Osteocyte (in vitro differentiated cells): ENCODE data around the gene YARS1. TPM values are rescaled to one million over a fixed set of nuclear protein-coding genes. Genes with fewer than 3 reads are reported as not detected.
A peak's percentile ranks its signal among the peaks of the same experiment; 100 is the strongest.

Source experiments
- DNase-seq: peaks from one replicate; pipeline ENCODE4 v3.0.0; 2021; ENCODE audit warnings: mixed read lengths; ENCODE audit not compliant: unreplicated experiment; ENCODE audit errors: extremely low spot score
- H3K27ac Mint-ChIP-seq: one replicate; pipeline ENCODE4 v1.8.0; 2021; ENCODE audit warnings: mild to moderate bottlenecking, mixed read lengths; ENCODE audit not compliant: unreplicated experiment
- H3K27me3 Mint-ChIP-seq: one replicate; pipeline ENCODE4 v1.8.0; 2021; ENCODE audit warnings: mixed read lengths; ENCODE audit not compliant: unreplicated experiment
- H3K36me3 Mint-ChIP-seq: one replicate; pipeline ENCODE4 v1.8.0; 2021; ENCODE audit warnings: mixed read lengths; ENCODE audit not compliant: unreplicated experiment
- H3K4me1 Mint-ChIP-seq: one replicate; pipeline ENCODE4 v1.8.0; 2021; ENCODE audit warnings: mixed read lengths; ENCODE audit not compliant: unreplicated experiment
- H3K4me3 Mint-ChIP-seq: one replicate; pipeline ENCODE4 v1.8.0; 2021; ENCODE audit warnings: mild to moderate bottlenecking, moderate library complexity, mixed read lengths; ENCODE audit not compliant: unreplicated experiment
- H3K9me3 Mint-ChIP-seq: one replicate; pipeline ENCODE4 v1.8.0; 2021; ENCODE audit warnings: mixed read lengths; ENCODE audit not compliant: unreplicated experiment
- CTCF ChIP-seq: fragments of 200-600 bp; sonication (generic); IDR thresholded peaks from 2 replicates; pipeline ENCODE4 v1.5.0; 2021; ENCODE audit warnings: antibody characterized with exemption, mild to moderate bottlenecking, moderate library complexity
- total RNA-seq: library from RNA; stranded (reverse); gene quantifications from 2 replicates; pipeline ENCODE4 v1.2.1, GENCODE V29; 2021

The YARS1 gene
- total RNA-seq, 1 donor from 2014 or later, result 177 TPM

GRCh38 chr1:32858136-32858535 lies 41.0 kb upstream of the YARS1 start:
- Mint-ChIP-seq H3K4me1 (no peaks in the 10 kb centered on the region), H3K27ac (no peak overlapping the region)

GRCh38 chr1:32855861-32856617 lies 38.9 kb upstream of the YARS1 start:
- peaks cover 46% of the 10 kb centered on the region for H3K36me3 Mint-ChIP-seq

More at GRCh38 chr1:32858136-32858535, 41.0 kb upstream of the YARS1 start:
- no peak for DNase-seq
- Mint-ChIP-seq H3K9me3 (no peaks in the 10 kb centered on the region), H3K27me3 (no peaks in the 10 kb centered on the region), H3K4me3 (no peak overlapping the region), H3K36me3 (peaks cover 52% of the 10 kb centered on the region)
- no peak for TF ChIP-seq CTCF

GRCh38 chr1:32848354-32849063 lies 31.4 kb upstream of the YARS1 start:
- no peak overlapping the region for H3K4me3 Mint-ChIP-seq
- DNase-seq, result no peak
- H3K9me3 Mint-ChIP-seq, result no peaks in the 10 kb centered on the region
- no peak for TF ChIP-seq CTCF
- peaks cover 30% of the 10 kb centered on the region for H3K36me3 Mint-ChIP-seq
- H3K27ac Mint-ChIP-seq, result no peak overlapping the region
- no peaks in the 10 kb centered on the region for H3K27me3 Mint-ChIP-seq
- no peaks in the 10 kb centered on the region for H3K4me1 Mint-ChIP-seq

More at GRCh38 chr1:32855861-32856617, 38.9 kb upstream of the YARS1 start:
- no peak overlapping the region for H3K4me3 Mint-ChIP-seq
- peak; percentile 34 for DNase-seq
- no peaks in the 10 kb centered on the region for H3K27me3 Mint-ChIP-seq
- no peak overlapping the region for H3K27ac Mint-ChIP-seq
- H3K9me3 Mint-ChIP-seq, result no peaks in the 10 kb centered on the region
- TF ChIP-seq CTCF, result no peak
- H3K4me1 Mint-ChIP-seq, result no peaks in the 10 kb centered on the region

- H3K4me1 Mint-ChIP-seq, result no peaks in the 10 kb centered on the region
- no peaks in the 10 kb centered on the region for H3K9me3 Mint-ChIP-seq
- no peak for DNase-seq
These were observed 14.7 kb upstream of the YARS1 start for GRCh38 chr1:32831878-32832277.

More at GRCh38 chr1:32831878-32832277, 14.7 kb upstream of the YARS1 start:
- no peak for TF ChIP-seq CTCF
- H3K4me3 Mint-ChIP-seq, result no peak overlapping the region
- H3K27ac Mint-ChIP-seq, result no peak overlapping the region
- peaks cover 44% of the 10 kb centered on the region for H3K36me3 Mint-ChIP-seq
- no peaks in the 10 kb centered on the region for H3K27me3 Mint-ChIP-seq
